NB4 (cell line): Measurements from ENCODE around the gene SMAD9.

Experiments used
- DNase-seq: peaks from one replicate; pipeline ENCODE4 v3.0.0; 2010; ENCODE audit warnings: low read depth
- H3K4me3 ChIP-seq: one replicate; pipeline ENCODE4 v1.5.1; 2011; ENCODE audit warnings: mild to moderate bottlenecking, low read depth, low read length, moderate library complexity
- MYC ChIP-seq: IDR thresholded peaks from 2 replicates; pipeline ENCODE4 v1.6.1; 2011; ENCODE audit warnings: low read depth, low read length
- POLR2A ChIP-seq: IDR thresholded peaks from 2 replicates; pipeline ENCODE4 v1.6.1; 2011; ENCODE audit warnings: mild to moderate bottlenecking; ENCODE audit not compliant: insufficient read length; ENCODE audit errors: extremely low read depth
- TF ChIP-seq, protein P1 (sequence below): IDR thresholded peaks from 2 replicates; pipeline ENCODE4 v1.6.1; 2011; ENCODE audit warnings: low read depth, low read length
- TF ChIP-seq, protein P2 (sequence below): IDR thresholded peaks from one replicate; pipeline ENCODE4 v1.5.1; 2012; ENCODE audit warnings: low read depth, low read length

The SMAD9 gene

DNA sequence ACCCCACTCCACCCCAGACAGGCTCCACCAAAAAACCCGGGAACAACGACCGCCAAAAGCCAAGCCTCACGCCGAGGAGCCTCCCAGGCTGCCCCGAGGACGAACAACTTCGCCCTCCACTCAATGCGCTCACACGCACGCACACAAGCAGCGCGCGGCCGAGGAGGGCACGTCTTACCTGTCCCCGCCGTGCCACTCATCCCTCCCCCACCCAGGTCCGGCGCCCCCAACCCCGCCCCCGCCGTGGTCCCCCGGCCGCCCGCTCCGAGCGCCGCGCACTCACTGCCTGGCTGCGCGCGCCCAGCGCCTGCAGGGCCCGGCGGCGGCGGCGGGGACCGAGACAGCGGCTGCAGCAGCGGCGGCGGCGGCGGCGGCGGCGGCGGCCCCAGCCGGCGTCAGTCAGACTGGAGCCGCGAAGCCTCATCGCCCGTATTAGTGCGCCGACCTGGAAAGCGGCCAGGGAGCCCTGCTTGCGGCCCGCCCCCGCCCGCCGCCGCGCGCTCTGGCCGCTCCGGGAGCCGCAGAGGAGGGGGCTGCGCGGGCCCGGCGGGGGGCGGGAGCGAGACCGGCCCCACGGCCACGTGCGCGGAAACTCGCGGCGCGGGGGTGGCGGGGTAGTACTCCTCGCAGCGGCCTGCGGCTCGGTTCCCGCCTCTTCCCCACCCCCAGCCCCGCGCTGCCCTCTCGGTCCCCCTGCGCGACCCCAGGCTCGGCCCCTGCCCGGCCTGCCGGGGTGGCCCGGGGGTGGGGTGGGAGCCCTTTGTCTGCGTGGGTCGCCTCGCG is at the start of gene SMAD9:
SMAD9 (minus strand) TSS at position 406 of the 783 bp plus-strand sequence. CDS start 40,549 bp downstream, outside the sequence.
- no peak within 1 kb of the TSS for H3K4me3 ChIP-seq
- peak; percentile 64 for DNase-seq
- TF ChIP-seq MYC (no peak), POLR2A (no peak)
- TF ChIP-seq, protein P1, sequence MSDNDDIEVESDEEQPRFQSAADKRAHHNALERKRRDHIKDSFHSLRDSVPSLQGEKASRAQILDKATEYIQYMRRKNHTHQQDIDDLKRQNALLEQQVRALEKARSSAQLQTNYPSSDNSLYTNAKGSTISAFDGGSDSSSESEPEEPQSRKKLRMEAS: no peak
- TF ChIP-seq, protein P2, sequence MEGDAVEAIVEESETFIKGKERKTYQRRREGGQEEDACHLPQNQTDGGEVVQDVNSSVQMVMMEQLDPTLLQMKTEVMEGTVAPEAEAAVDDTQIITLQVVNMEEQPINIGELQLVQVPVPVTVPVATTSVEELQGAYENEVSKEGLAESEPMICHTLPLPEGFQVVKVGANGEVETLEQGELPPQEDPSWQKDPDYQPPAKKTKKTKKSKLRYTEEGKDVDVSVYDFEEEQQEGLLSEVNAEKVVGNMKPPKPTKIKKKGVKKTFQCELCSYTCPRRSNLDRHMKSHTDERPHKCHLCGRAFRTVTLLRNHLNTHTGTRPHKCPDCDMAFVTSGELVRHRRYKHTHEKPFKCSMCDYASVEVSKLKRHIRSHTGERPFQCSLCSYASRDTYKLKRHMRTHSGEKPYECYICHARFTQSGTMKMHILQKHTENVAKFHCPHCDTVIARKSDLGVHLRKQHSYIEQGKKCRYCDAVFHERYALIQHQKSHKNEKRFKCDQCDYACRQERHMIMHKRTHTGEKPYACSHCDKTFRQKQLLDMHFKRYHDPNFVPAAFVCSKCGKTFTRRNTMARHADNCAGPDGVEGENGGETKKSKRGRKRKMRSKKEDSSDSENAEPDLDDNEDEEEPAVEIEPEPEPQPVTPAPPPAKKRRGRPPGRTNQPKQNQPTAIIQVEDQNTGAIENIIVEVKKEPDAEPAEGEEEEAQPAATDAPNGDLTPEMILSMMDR: no peak

DNA sequence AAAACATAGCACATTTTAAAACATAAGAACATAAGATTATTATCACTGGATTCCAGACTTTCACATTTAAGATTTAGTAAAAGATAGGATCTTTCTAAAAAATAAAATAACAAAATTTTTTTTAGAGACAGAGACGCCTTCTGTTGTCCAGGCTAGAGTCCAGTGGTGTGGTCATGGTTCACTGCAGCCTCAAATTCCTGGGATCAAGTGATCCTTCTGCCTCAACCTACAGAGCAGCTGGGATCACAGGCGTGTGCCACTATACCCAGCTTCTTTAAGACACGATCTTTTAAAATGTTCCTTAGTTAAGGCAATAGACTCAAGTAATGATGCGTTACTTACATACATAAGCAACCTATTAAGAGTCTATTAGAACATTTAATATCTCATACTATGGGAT is 46.4 kb upstream of the SMAD9 start:
- no peak for TF ChIP-seq MYC
- TF ChIP-seq, protein P1: no peak
- TF ChIP-seq, protein P2: no peak
- no peak for TF ChIP-seq POLR2A
- H3K4me3 ChIP-seq: no peak overlapping the region
- no peak for DNase-seq

DNA sequence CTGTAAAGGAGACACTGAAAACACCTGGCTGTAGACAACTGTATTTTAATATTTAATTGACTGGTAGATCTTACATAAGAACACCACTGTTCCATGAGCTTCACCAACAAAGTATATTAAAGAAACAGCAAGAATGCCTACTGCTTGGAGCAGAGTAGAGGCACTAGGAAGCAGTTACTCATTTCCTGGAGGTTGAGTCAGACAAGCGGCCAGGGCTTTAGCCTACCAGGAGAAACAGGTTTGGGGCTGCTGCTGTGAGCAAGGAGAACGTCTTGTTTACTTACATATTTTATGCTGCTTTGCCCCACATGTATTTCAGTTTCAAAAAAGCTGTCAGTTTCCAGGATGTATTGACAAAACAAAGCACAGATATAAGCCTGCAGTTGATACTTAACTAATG is 45.7 kb upstream of the SMAD9 start:
- DNase-seq: peak; percentile 15
- no peak for TF ChIP-seq MYC
- TF ChIP-seq, protein P2: no peak
- no peak for TF ChIP-seq POLR2A
- H3K4me3 ChIP-seq: no peak overlapping the region

DNA sequence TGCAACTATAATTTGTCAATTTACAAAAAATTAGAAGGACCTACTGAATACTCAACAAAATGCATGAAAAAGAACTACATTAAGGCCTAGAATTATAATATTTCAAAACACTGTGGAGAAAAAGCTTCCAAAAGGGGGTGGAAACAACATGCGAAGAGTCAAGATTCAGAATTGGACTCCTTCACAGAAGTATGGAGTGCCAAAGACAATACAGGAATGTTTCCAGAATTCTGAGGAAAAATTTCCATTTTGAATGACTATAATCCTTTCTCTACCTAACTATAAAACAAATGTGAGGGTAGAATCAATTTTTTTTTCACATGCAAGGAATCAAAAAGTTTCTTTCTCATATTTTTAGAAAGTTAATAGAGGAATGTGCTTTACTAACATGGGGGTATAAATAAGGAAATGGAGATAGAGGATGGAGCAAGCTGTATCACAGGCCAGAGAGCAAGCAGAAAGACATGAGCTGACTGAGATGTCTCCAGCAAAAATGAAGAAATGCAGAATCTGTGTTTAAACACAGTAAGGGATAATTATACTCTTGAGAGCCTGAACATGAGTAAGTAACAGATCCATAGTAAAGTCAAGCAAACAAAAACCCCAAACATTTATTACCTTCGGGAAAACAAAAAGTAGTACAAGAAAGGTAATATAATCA is 39.5 kb upstream of the SMAD9 start:
- no peak for DNase-seq
- TF ChIP-seq POLR2A: no peak
- TF ChIP-seq, protein P1: no peak
- TF ChIP-seq, protein P2: no peak
- TF ChIP-seq MYC: no peak
- H3K4me3 ChIP-seq: no peak overlapping the region

DNA sequence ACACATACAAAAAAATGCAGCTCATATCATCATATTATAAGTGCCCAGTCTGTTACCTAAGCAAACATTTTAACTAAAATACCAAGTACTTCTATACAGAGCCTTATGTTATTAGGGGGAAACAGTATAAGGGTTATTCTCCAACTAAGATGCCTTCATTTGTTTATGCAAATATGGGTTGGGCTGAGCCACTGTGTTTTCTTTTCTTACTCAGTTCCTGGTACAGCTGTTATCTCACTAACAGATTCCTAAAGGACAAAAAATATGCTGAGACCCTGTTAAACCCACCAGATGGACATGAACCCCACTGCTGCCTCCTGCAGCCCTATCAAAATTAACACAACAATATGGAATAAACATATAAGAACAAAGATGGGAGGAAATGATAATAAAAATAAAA is 34.5 kb upstream of the SMAD9 start:
- TF ChIP-seq MYC (no peak), POLR2A (no peak)
- TF ChIP-seq, protein P1: no peak
- TF ChIP-seq, protein P2: no peak
- no peak for DNase-seq
- no peak overlapping the region for H3K4me3 ChIP-seq
